Right atrium auricular region (tissue), 2 donors: ENCODE data around the gene DAB2. TPM values are rescaled to one million over a fixed set of nuclear protein-coding genes. Genes with fewer than 3 reads are reported as not detected.

Experiments used
- DNase-seq: peaks from one replicate; pipeline ENCODE4 v3.0.0-alpha.2; 2019; ENCODE audit warnings: low spot score
- H3K27ac ChIP-seq, 2 donors: fragments of 200-600 bp; sonication (generic); 1 replicate in 1 of 2; 2 replicates in 1 of 2; pipeline ENCODE4 v1.5.1; 2016 to 2019
- H3K27me3 ChIP-seq, 2 donors: fragments of 200-600 bp; sonication (generic); one replicate each; pipeline versions ENCODE4 v1.5.1 to v1.6.0; 2017 to 2019
- H3K36me3 ChIP-seq: fragments of 200-600 bp; sonication (generic); one replicate; pipeline ENCODE4 v1.5.1; 2016
- H3K4me1 ChIP-seq, 2 donors: fragments of 200-600 bp; sonication (generic); one replicate each; pipeline versions ENCODE4 v1.5.1 to v1.6.0; 2017 to 2019
- H3K4me3 ChIP-seq, 2 donors: fragments of 200-600 bp; sonication (generic); 1 replicate in 1 of 2; 2 replicates in 1 of 2; pipeline ENCODE4 v1.5.1; 2017 to 2019; ENCODE audit warnings: mild to moderate bottlenecking in 1 of 2, moderate library complexity in 1 of 2
- H3K9me3 ChIP-seq, 2 donors: fragments of 200-600 bp; sonication (generic); one replicate each; pipeline ENCODE4 v1.5.1; 2019
- total RNA-seq, 2 donors: library from RNA; depleted of rRNA; stranded (reverse); fragments of >200 nt; gene quantifications; one replicate each; pipeline ENCODE4 v1.1.0, GENCODE V29; 2016
- TF ChIP-seq, protein P1 (sequence below), 2 donors: fragments of 200-600 bp; sonication (generic); IDR thresholded peaks; one replicate each; pipeline ENCODE4 v1.5.1; 2019; ENCODE audit warnings: antibody characterized with exemption in 2 of 2

DAB2 gene
- total RNA-seq, 2 donors from 2014 or later = 17.5 to 29.2 TPM

DNA sequence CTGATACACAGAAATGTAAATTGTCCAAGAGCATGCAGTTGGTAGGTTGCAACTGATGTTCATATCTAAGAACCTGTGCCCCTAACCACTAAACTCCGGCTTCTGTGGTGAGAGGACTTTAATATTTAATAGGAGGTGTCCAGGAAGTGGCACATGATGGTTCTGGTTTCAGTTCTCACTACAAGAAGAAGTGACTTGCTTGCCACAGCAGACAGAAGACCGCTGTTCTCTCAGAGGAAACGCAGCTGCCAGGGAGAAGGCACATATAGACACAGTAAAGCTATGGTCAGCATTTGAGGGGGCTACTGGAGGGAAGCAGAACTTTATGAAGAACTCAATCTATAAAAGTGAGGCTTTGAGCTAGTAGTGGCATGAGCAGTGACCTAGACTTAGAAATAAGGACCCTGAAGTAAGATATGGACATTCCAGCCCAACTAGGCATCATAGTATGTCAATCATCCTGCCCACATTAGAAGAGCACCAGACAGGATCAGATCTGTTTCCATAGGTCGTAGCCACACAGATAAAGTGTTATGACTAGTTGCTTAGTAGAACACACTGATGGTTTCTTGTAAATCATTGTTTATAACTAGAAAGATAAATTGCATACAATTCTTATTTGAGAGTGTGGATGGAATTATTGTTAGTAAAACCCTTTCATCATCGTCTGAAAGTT lies 36.4 kb upstream of the DAB2 start:
- Histone ChIP-seq H3K4me3 (no peak overlapping the region), H3K36me3 (no peaks in the 10 kb centered on the region), H3K27ac (no peak overlapping the region), H3K4me1 (no peaks in the 10 kb centered on the region), H3K27me3 (no peaks in the 10 kb centered on the region), H3K9me3 (no peaks in the 10 kb centered on the region)
- DNase-seq = no peak
- TF ChIP-seq, protein P1, sequence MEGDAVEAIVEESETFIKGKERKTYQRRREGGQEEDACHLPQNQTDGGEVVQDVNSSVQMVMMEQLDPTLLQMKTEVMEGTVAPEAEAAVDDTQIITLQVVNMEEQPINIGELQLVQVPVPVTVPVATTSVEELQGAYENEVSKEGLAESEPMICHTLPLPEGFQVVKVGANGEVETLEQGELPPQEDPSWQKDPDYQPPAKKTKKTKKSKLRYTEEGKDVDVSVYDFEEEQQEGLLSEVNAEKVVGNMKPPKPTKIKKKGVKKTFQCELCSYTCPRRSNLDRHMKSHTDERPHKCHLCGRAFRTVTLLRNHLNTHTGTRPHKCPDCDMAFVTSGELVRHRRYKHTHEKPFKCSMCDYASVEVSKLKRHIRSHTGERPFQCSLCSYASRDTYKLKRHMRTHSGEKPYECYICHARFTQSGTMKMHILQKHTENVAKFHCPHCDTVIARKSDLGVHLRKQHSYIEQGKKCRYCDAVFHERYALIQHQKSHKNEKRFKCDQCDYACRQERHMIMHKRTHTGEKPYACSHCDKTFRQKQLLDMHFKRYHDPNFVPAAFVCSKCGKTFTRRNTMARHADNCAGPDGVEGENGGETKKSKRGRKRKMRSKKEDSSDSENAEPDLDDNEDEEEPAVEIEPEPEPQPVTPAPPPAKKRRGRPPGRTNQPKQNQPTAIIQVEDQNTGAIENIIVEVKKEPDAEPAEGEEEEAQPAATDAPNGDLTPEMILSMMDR (IDR thresholded peaks at IDR 0.05) = no peak

DNA sequence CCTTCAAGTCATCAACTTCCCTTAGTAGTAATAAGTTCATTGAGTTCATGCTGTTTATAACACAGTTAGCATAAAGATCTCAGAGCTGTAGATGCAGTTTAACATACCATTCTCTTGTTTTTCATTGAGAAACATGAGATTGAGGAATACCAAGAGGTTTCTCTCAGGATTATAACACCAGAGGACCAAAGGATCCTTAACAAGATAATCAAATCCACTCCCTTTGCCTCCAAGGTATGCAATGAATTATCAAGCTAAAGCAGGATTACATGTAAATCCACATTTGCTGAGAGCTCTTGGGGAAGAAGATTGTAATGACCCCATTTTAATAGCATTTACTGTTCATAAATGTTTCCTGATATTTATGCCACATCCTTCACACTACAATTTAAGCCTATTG lies 35.1 kb upstream of the DAB2 start:
- DNase-seq = no peak
- Histone ChIP-seq H3K27me3 (no peaks in the 10 kb centered on the region), H3K9me3 (no peaks in the 10 kb centered on the region), H3K4me3 (no peak overlapping the region), H3K36me3 (no peaks in the 10 kb centered on the region), H3K27ac (no peak overlapping the region), H3K4me1 (no peaks in the 10 kb centered on the region)
- TF ChIP-seq, protein P1 (IDR thresholded peaks at IDR 0.05) = no peak

DNA sequence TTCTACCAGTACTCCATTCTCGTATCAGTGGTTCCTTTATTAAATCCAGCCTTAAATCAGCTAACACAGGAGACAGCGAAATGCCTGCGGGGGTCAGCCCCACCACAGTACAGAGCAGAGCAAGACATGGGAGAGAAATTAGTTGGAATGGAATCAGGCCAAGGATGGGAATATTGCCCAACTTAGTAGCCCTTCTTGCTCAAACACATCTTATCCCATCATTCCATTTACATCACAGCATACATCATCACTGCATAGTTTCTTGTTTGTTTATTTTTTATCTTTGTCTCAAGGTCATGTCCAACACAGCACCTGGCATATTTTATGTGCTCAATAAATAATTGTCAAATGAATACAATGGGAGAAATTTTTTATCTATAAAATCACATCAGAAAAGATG lies 34.3 kb upstream of the DAB2 start:
- TF ChIP-seq, protein P1 (IDR thresholded peaks at IDR 0.05) = no peak
- Histone ChIP-seq H3K27ac (no peak overlapping the region), H3K36me3 (no peaks in the 10 kb centered on the region), H3K9me3 (no peaks in the 10 kb centered on the region), H3K4me1 (no peaks in the 10 kb centered on the region), H3K4me3 (no peak overlapping the region), H3K27me3 (no peaks in the 10 kb centered on the region)
- no peak for DNase-seq

DNA sequence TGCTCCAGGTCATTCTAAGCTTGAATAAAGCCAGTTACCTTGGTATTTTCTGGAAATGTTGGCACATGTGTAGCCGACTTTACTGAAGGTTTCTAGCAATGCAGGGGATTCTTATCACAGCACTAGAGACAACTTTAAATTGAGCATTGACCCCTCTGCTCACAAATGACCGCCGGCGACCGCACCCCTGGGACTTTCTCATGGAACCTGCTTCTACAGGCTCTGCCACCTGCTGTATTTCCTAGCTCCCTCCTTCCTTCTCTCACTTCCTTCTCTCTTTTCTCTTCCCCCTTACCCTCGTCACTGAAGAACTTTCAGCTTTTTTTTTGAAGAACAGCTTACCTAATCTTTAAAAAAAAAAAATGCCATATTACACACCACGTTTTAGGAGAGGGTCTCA lies 30.9 kb upstream of the DAB2 start:
- no peak for DNase-seq
- no peak overlapping the region for H3K4me3 ChIP-seq

DNA sequence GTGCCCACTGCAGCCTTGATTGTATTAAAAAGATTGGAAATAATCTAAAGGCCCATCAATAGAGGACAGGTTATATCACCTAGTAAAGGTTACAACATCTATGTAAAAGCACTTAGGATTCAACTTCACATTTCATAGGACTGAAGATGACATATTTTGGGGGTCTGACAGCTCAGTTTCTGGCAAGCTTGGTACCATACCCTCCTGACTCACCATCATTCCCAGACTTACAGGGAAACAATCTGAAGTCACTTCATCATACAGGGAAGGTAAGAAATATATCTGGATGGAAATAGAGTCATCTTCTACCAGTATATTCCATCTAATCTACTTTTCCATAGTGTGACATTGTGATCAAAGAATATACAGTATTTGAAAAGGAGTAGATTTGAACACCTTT lies 28.8 kb upstream of the DAB2 start:
- Histone ChIP-seq H3K36me3 (no peaks in the 10 kb centered on the region), H3K4me3 (no peak overlapping the region), H3K4me1 (no peaks in the 10 kb centered on the region), H3K27ac (no peak overlapping the region), H3K9me3 (no peaks in the 10 kb centered on the region), H3K27me3 (no peaks in the 10 kb centered on the region)
- TF ChIP-seq, protein P1 (IDR thresholded peaks at IDR 0.05) = no peak
- DNase-seq = no peak

More for the DNA sequence above, 30.9 kb upstream of the DAB2 start:
- Histone ChIP-seq H3K4me1 (no peaks in the 10 kb centered on the region), H3K9me3 (no peaks in the 10 kb centered on the region), H3K36me3 (no peaks in the 10 kb centered on the region), H3K27me3 (no peaks in the 10 kb centered on the region), H3K27ac (no peak overlapping the region)
- TF ChIP-seq, protein P1 (IDR thresholded peaks at IDR 0.05) = no peak

DNA sequence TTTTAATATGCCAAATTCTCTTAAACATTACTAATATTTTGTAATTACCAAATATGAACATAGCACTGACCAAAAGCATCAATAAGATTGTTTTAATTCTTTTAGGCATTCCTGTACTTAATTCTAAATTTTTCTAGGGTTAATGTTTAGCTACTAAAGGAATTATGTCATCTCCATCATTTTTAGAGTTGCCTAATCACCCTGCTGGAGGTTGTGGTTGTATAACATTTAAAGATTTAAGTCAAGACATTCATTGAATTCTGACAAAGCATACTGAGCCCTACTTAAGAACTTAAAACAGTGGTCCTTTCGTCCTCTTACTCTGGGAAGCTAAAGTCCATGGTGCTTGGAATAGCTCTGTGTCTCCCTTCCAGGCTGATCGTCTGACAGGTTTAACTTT lies 28.1 kb upstream of the DAB2 start:
- DNase-seq = no peak
- H3K4me1 ChIP-seq = no peaks in the 10 kb centered on the region
- no peaks in the 10 kb centered on the region for H3K36me3 ChIP-seq
- TF ChIP-seq, protein P1 (IDR thresholded peaks at IDR 0.05) = no peak
- no peaks in the 10 kb centered on the region for H3K9me3 ChIP-seq
- no peak overlapping the region for H3K27ac ChIP-seq
- no peak overlapping the region for H3K4me3 ChIP-seq
- no peaks in the 10 kb centered on the region for H3K27me3 ChIP-seq
